ENCODE data around the gene C16orf86.

DNA sequence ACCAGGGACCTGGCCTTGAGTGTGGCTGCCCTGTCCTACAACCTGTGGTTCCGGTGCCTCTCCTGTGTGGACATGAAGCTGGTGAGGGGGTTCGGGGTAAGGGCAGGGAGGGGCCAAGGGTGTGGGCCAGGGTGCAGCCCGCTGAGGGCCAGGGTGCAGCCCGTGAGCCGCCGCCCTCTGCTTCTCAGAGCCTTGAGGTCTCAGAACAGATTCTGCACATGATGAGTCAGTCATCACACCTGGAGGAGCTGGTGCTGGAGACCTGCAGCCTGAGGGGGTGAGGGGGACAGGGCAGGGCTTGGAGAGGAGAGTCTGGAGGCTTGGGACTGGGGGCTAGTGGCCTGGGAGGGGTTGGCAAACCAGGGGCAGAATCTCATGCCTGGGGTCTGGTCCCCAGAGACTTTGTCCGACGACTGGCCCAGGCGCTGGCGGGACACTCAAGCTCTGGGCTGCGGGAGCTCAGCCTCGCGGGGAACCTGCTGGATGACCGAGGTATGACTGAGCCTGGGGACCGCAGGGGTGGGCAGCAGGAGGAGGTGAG, 19.4 kb upstream of the C16orf86 start:
- TF ChIP-seq, protein P1, sequence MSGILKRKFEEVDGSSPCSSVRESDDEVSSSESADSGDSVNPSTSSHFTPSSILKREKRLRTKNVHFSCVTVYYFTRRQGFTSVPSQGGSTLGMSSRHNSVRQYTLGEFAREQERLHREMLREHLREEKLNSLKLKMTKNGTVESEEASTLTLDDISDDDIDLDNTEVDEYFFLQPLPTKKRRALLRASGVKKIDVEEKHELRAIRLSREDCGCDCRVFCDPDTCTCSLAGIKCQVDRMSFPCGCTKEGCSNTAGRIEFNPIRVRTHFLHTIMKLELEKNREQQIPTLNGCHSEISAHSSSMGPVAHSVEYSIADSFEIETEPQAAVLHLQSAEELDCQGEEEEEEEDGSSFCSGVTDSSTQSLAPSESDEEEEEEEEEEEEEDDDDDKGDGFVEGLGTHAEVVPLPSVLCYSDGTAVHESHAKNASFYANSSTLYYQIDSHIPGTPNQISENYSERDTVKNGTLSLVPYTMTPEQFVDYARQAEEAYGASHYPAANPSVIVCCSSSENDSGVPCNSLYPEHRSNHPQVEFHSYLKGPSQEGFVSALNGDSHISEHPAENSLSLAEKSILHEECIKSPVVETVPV (CRISPR knock-in tag; IDR thresholded peaks at IDR 0.05): no peak
- no peak for TF ChIP-seq BACH2 (CRISPR knock-in tag; IDR thresholded peaks at IDR 0.05; ENCODE audit: borderline replicate concordance)
- TF ChIP-seq ARNTL (CRISPR knock-in tag; IDR thresholded peaks at IDR 0.05; ENCODE audit: borderline replicate concordance, low read depth): no peak
- no peak for TF ChIP-seq PATZ1 (CRISPR knock-in tag; IDR thresholded peaks at IDR 0.05; ENCODE audit: borderline replicate concordance)
- no peak for TF ChIP-seq ZNF70 (CRISPR knock-in tag; IDR thresholded peaks at IDR 0.05)
- no peak for TF ChIP-seq POU6F1 (CRISPR knock-in tag; IDR thresholded peaks at IDR 0.05; ENCODE audit: borderline replicate concordance, low read depth)

Measured in SK-N-SH treated with all-trans-retinoic acid at 6 μM for 48 hours (cell line).